ENCODE measurements around the gene NFYC. TPM values are rescaled to one million over a fixed set of nuclear protein-coding genes. Genes with fewer than 3 reads are reported as not detected.

NFYC gene
- total RNA-seq, 4 donors from 2014 or later, result 30.2 to 45.6 (median 43.2) TPM

- no peak for TF ChIP-seq CTCF (IDR thresholded peaks at IDR 0.05; ENCODE audit: low read depth)
Observed at GRCh38 chr1:40668769-40669525, 22.6 kb upstream of the NFYC start.

- no peak for TF ChIP-seq CTCF (IDR thresholded peaks at IDR 0.05; ENCODE audit: low read depth)
Observed at GRCh38 chr1:40673452-40673851, 18.1 kb upstream of the NFYC start.

GRCh38 chr1:40676501-40676900 lies 15.0 kb upstream of the NFYC start:
- no peak for TF ChIP-seq CTCF (IDR thresholded peaks at IDR 0.05; ENCODE audit: low read depth)

- TF ChIP-seq CTCF (IDR thresholded peaks at IDR 0.05; ENCODE audit: low read depth), result no peak
Observed at GRCh38 chr1:40679165-40679953, 12.1 kb upstream of the NFYC start.

GRCh38 chr1:40684669-40685068 lies 6.8 kb upstream of the NFYC start:
- TF ChIP-seq CTCF (IDR thresholded peaks at IDR 0.05; ENCODE audit: low read depth), result no peak

GRCh38 chr1:40687059-40687458 lies 4.4 kb upstream of the NFYC start:
- TF ChIP-seq CTCF (IDR thresholded peaks at IDR 0.05; ENCODE audit: low read depth), result no peak

- no peak for TF ChIP-seq CTCF (IDR thresholded peaks at IDR 0.05; ENCODE audit: low read depth)
Observed at GRCh38 chr1:40687661-40688060, 3.8 kb upstream of the NFYC start.

Data from subcutaneous adipose tissue (tissue), 4 donors.